Neural cell (in vitro differentiated cells): Measurements from ENCODE around the gene OTOP3. TPM values are rescaled to one million over a fixed set of nuclear protein-coding genes. Genes with fewer than 3 reads are reported as not detected.

ENCODE experiments used
- H2AFZ ChIP-seq: fragments of 200-600, 300-800 bp; sonication (generic), shearing (Covaris generic); 2 replicates; pipeline ENCODE4 v1.6.0; 2014; ENCODE audit warnings: low read depth, mild to moderate bottlenecking, antibody characterized with exemption, low read length, moderate library complexity
- H3F3A ChIP-seq: fragments of 200-600 bp; shearing (Covaris generic); 2 replicates; pipeline ENCODE4 v1.6.1; 2016; ENCODE audit warnings: mild to moderate bottlenecking, moderate library complexity, mixed read lengths, antibody characterized with exemption, low read length; ENCODE audit not compliant: insufficient read depth, poor library complexity, severe bottlenecking
- H3K27ac ChIP-seq: fragments of 200-600, 300-800 bp; sonication (generic), shearing (Covaris generic); 2 replicates; pipeline ENCODE4 v1.5.1; 2014; ENCODE audit warnings: mild to moderate bottlenecking, low read length, moderate library complexity
- H3K27me3 ChIP-seq: fragments of 300-800, 200-600 bp; sonication (generic), shearing (Covaris generic); 2 replicates; pipeline ENCODE4 v1.6.0; 2014; ENCODE audit warnings: mild to moderate bottlenecking, low read depth, low read length, moderate library complexity; ENCODE audit not compliant: insufficient read depth
- H3K36me3 ChIP-seq: fragments of 300-800, 200-600 bp; sonication (generic), shearing (Covaris generic); 2 replicates; pipeline ENCODE4 v1.5.1; 2014; ENCODE audit warnings: mild to moderate bottlenecking, antibody characterized with exemption, low read length, moderate library complexity; ENCODE audit not compliant: insufficient read depth
- H3K4me2 ChIP-seq: fragments of 300-800, 200-600 bp; sonication (generic), shearing (Covaris generic); 2 replicates; pipeline ENCODE4 v1.6.0; 2014; ENCODE audit warnings: mild to moderate bottlenecking, low read length
- H3K4me3 ChIP-seq: fragments of 300-800, 200-600 bp; sonication (generic), shearing (Covaris generic); 2 replicates; pipeline ENCODE4 v1.5.1; 2014; ENCODE audit warnings: mild to moderate bottlenecking, low read length, moderate library complexity
- H3K79me2 ChIP-seq: fragments of 200-600 bp; shearing (Covaris generic); replicated peaks from 2 replicates; pipeline ENCODE4 v1.6.0; 2014; ENCODE audit warnings: mild to moderate bottlenecking, low read length, moderate library complexity; ENCODE audit not compliant: insufficient read depth
- H3K9ac ChIP-seq: fragments of 300-800, 200-600 bp; sonication (generic), shearing (Covaris generic); 2 replicates; pipeline ENCODE4 v1.6.1; 2016; ENCODE audit warnings: mild to moderate bottlenecking, low read length, mixed read lengths
- H3K9me2 ChIP-seq: fragments of 200-600 bp; shearing (Covaris generic); 2 replicates; pipeline ENCODE4 v1.6.1; 2016; ENCODE audit warnings: mild to moderate bottlenecking, low read length, mixed read lengths; ENCODE audit not compliant: insufficient read depth
- H3K9me3 ChIP-seq: fragments of 200-600, 300-800 bp; sonication (generic), shearing (Covaris generic); 2 replicates; pipeline ENCODE4 v1.6.1; 2016; ENCODE audit warnings: mild to moderate bottlenecking, mixed run types, low read length, moderate library complexity, mixed read lengths
- H4K20me1 ChIP-seq: fragments of 200-600 bp; shearing (Covaris generic); 2 replicates; pipeline ENCODE4 v1.6.1; 2016; ENCODE audit warnings: mild to moderate bottlenecking, mixed run types; ENCODE audit not compliant: insufficient read depth
- EP300 ChIP-seq: fragments of 450-650 bp; conservative IDR thresholded peaks from 2 replicates; pipeline ENCODE4 v1.6.1; 2014; ENCODE audit warnings: antibody characterized with exemption, mild to moderate bottlenecking, moderate library complexity; ENCODE audit not compliant: poor library complexity, severe bottlenecking
- EZH2 ChIP-seq: fragments of 200-600, 300-800 bp; shearing (Covaris generic), sonication (generic); IDR thresholded peaks from 2 replicates; pipeline ENCODE4 v1.6.1; 2014; ENCODE audit warnings: antibody characterized with exemption, low read length, borderline replicate concordance, mild to moderate bottlenecking; ENCODE audit not compliant: insufficient read depth, poor library complexity, severe bottlenecking
- MXI1 ChIP-seq: fragments of 450-650 bp; conservative IDR thresholded peaks from 2 replicates; pipeline ENCODE4 v1.6.1; 2014; ENCODE audit warnings: antibody characterized with exemption, mild to moderate bottlenecking; ENCODE audit not compliant: poor library complexity, severe bottlenecking
- POLR2AphosphoS5 ChIP-seq: IDR thresholded peaks from 2 replicates; pipeline ENCODE4 v1.6.1; 2012
- TAF1 ChIP-seq: IDR thresholded peaks from 2 replicates; pipeline ENCODE4 v1.6.1; 2012; ENCODE audit warnings: low read depth
- polyA plus RNA-seq: library from polyadenylated mRNA; depleted of rRNA; stranded (reverse); fragments of >200 nt; gene quantifications from 2 replicates; pipeline ENCODE4 v1.2.3, GENCODE V29; 2014
- TF ChIP-seq, protein P1 (sequence below): IDR thresholded peaks from 2 replicates; pipeline ENCODE4 v1.6.1; 2012; ENCODE audit warnings: borderline replicate concordance
- TF ChIP-seq, protein P2 (sequence below): fragments of 450-650 bp; IDR thresholded peaks from 2 replicates; pipeline ENCODE4 v1.5.1; 2014; ENCODE audit warnings: antibody characterized with exemption, mild to moderate bottlenecking, moderate library complexity; ENCODE audit not compliant: poor library complexity, severe bottlenecking

OTOP3 gene
- polyA plus RNA-seq, 1 donor from 2014 or later, result not detected

DNA sequence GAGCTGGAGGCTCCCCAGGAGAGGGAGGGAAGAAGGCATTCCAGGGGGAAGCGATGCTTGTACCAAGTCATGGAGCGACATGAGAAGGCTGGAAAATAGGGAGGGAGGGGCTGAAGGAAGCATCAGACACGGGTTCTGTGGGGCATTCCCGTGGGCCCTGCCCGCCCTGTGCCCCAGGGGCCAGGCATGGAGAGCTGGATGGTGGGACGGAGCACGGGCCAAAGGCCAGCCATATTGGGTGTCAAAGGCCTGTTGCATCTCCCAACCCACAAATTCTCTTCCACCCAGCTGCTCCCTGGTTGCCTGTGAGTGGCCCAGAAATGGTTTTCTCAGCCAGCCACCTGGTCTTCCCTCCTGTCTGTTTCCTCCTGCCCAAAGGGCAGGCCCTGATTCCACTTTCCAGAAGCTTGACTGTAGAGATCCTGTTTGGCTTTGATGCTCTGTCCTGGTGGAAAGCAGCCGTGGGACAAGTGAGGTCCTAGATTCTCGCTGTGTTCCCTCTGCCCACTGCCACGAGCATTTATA lies 54.9 kb downstream of the OTOP3 start:
- no peak overlapping the region for H3K27ac ChIP-seq
- H3K9ac ChIP-seq, result no peak overlapping the region
- H3K4me2 ChIP-seq, result no peak overlapping the region
- H4K20me1 ChIP-seq, result no peaks in the 10 kb centered on the region
- H2AFZ ChIP-seq, result no peak overlapping the region
- H3K27me3 ChIP-seq, result no peaks in the 10 kb centered on the region
- no peaks in the 10 kb centered on the region for H3F3A ChIP-seq
- H3K9me2 ChIP-seq, result no peaks in the 10 kb centered on the region
- H3K9me3 ChIP-seq, result no peaks in the 10 kb centered on the region
- H3K36me3 ChIP-seq, result no peaks in the 10 kb centered on the region
- H3K4me3 ChIP-seq, result no peak overlapping the region
- peaks cover 24% of the 10 kb centered on the region for H3K79me2 ChIP-seq
- TF ChIP-seq, protein P1, sequence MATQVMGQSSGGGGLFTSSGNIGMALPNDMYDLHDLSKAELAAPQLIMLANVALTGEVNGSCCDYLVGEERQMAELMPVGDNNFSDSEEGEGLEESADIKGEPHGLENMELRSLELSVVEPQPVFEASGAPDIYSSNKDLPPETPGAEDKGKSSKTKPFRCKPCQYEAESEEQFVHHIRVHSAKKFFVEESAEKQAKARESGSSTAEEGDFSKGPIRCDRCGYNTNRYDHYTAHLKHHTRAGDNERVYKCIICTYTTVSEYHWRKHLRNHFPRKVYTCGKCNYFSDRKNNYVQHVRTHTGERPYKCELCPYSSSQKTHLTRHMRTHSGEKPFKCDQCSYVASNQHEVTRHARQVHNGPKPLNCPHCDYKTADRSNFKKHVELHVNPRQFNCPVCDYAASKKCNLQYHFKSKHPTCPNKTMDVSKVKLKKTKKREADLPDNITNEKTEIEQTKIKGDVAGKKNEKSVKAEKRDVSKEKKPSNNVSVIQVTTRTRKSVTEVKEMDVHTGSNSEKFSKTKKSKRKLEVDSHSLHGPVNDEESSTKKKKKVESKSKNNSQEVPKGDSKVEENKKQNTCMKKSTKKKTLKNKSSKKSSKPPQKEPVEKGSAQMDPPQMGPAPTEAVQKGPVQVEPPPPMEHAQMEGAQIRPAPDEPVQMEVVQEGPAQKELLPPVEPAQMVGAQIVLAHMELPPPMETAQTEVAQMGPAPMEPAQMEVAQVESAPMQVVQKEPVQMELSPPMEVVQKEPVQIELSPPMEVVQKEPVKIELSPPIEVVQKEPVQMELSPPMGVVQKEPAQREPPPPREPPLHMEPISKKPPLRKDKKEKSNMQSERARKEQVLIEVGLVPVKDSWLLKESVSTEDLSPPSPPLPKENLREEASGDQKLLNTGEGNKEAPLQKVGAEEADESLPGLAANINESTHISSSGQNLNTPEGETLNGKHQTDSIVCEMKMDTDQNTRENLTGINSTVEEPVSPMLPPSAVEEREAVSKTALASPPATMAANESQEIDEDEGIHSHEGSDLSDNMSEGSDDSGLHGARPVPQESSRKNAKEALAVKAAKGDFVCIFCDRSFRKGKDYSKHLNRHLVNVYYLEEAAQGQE, result no peak

DNA sequence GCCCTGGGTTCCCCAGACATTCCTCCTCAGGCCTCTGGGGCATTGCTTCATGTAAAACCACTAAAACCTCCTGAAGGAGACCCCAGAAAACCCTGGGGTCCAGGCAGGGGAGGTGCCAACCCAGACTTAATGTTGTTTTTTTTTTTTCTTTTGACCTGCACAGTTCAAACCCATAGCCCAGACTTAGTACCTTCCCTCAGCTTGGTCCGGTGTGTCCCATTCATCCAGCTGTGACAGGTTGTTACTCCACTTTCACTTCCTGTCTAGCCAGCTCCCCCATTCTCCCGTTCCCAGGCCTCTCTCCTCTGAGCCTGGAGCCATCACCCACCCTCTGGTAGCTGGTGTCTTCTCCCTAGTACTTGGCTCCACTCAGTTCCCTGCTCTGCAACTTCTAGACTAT lies 56.5 kb downstream of the OTOP3 start:
- Histone ChIP-seq H3K79me2 (peaks cover 24% of the 10 kb centered on the region), H3K9me3 (no peaks in the 10 kb centered on the region), H3K9me2 (no peaks in the 10 kb centered on the region), H3K9ac (no peak overlapping the region), H4K20me1 (no peaks in the 10 kb centered on the region), H3K27me3 (no peaks in the 10 kb centered on the region), H3K4me3 (no peak overlapping the region), H3K27ac (no peak overlapping the region), H3F3A (no peaks in the 10 kb centered on the region), H3K4me2 (no peak overlapping the region), H2AFZ (no peak overlapping the region), H3K36me3 (no peaks in the 10 kb centered on the region)
- TF ChIP-seq TAF1 (no peak), EZH2 (no peak)
- TF ChIP-seq, protein P2, sequence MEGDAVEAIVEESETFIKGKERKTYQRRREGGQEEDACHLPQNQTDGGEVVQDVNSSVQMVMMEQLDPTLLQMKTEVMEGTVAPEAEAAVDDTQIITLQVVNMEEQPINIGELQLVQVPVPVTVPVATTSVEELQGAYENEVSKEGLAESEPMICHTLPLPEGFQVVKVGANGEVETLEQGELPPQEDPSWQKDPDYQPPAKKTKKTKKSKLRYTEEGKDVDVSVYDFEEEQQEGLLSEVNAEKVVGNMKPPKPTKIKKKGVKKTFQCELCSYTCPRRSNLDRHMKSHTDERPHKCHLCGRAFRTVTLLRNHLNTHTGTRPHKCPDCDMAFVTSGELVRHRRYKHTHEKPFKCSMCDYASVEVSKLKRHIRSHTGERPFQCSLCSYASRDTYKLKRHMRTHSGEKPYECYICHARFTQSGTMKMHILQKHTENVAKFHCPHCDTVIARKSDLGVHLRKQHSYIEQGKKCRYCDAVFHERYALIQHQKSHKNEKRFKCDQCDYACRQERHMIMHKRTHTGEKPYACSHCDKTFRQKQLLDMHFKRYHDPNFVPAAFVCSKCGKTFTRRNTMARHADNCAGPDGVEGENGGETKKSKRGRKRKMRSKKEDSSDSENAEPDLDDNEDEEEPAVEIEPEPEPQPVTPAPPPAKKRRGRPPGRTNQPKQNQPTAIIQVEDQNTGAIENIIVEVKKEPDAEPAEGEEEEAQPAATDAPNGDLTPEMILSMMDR, result no peak

DNA sequence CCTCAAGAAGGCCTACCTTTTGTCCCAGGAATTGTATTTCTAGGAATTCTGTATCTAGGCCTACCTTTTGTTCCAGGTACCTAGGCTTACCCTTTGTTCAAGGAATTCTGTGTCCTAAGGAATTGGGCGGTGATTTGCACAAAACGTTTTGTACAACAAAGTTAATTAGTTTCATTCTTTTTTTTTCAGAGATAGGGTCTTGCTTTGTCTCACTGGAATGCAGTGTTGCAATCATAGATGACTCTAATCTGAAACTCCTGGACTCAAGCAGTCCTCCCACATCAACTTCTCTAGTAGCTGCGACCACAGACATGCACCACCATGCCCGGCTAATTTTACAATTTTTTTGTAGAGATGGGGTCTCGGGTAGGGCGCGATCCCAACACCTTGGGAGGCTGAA lies 58.7 kb downstream of the OTOP3 start:
- Histone ChIP-seq H2AFZ (no peak overlapping the region), H3K9ac (no peak overlapping the region), H3K9me2 (no peaks in the 10 kb centered on the region), H3K27me3 (no peaks in the 10 kb centered on the region), H4K20me1 (no peaks in the 10 kb centered on the region), H3F3A (no peaks in the 10 kb centered on the region), H3K4me3 (no peak overlapping the region), H3K27ac (no peak overlapping the region), H3K4me2 (no peak overlapping the region), H3K36me3 (no peaks in the 10 kb centered on the region), H3K9me3 (no peaks in the 10 kb centered on the region), H3K79me2 (peaks cover 12% of the 10 kb centered on the region)
- TF ChIP-seq MXI1 (no peak), POLR2AphosphoS5 (no peak), EZH2 (no peak), TAF1 (no peak), EP300 (no peak)
